Brain pericyte (primary cell): ENCODE results near the gene PPARA.

ENCODE experiments used
- DNase-seq: peaks from one replicate; pipeline ENCODE4 v3.0.0-alpha.2; 2012; ENCODE audit warnings: low read depth, low spot score

The PPARA gene

GRCh38 chr22:46203601-46203980, 53.3 kb downstream of the PPARA start:
- DNase-seq: no peak

- DNase-seq: no peak
Measured at GRCh38 chr22:46209262-46209661, 58.9 kb downstream of the PPARA start.

GRCh38 chr22:46212195-46212594, 61.9 kb downstream of the PPARA start:
- DNase-seq: no peak

- no peak for DNase-seq
Measured at GRCh38 chr22:46213052-46213451, 62.7 kb downstream of the PPARA start.

- no peak for DNase-seq
Measured at GRCh38 chr22:46214149-46214548, 63.8 kb downstream of the PPARA start.

GRCh38 chr22:46214616-46215015, 64.3 kb downstream of the PPARA start:
- no peak for DNase-seq

- DNase-seq: no peak
Measured at GRCh38 chr22:46219636-46220035, 69.3 kb downstream of the PPARA start.

- DNase-seq: no peak
Measured at GRCh38 chr22:46220921-46221320, 70.6 kb downstream of the PPARA start.

- DNase-seq: no peak
Measured at GRCh38 chr22:46224044-46224897, 73.9 kb downstream of the PPARA start.

GRCh38 chr22:46224898-46225290, 74.6 kb downstream of the PPARA start:
- no peak for DNase-seq

GRCh38 chr22:46225631-46226030, 75.3 kb downstream of the PPARA start:
- no peak for DNase-seq

GRCh38 chr22:46226577-46226976, 76.3 kb downstream of the PPARA start:
- DNase-seq: no peak

- no peak for DNase-seq
Measured at GRCh38 chr22:46229701-46230100, 79.4 kb downstream of the PPARA start.

- DNase-seq: no peak
Measured at GRCh38 chr22:46230262-46230901, 80.1 kb downstream of the PPARA start.

GRCh38 chr22:46233231-46233630, 82.9 kb downstream of the PPARA start:
- DNase-seq: peak; percentile 66

- no peak for DNase-seq
Measured at GRCh38 chr22:46234969-46235368, 84.6 kb downstream of the PPARA start.

GRCh38 chr22:46237453-46238124, 87.3 kb downstream of the PPARA start:
- DNase-seq: no peak

GRCh38 chr22:46238541-46238940, 88.2 kb downstream of the PPARA start:
- DNase-seq: no peak

GRCh38 chr22:46239261-46240048, 89.1 kb downstream of the PPARA start:
- DNase-seq: no peak

- DNase-seq: no peak
Measured at GRCh38 chr22:46240073-46240472, 89.7 kb downstream of the PPARA start.

GRCh38 chr22:46240506-46240905, 90.2 kb downstream of the PPARA start:
- no peak for DNase-seq

GRCh38 chr22:46240907-46241306, 90.6 kb downstream of the PPARA start:
- DNase-seq: no peak
